IPS-20b (cell line): ENCODE measurements around the gene PTPN23.
A peak's percentile ranks its signal among the peaks of the same experiment; 100 is the strongest.
"Not testable (repeated sequence)": the region's sequence is repeated elsewhere in the genome, so short reads cannot be mapped to it uniquely, and the experiment has no call there.

Experiments
- H3K27ac ChIP-seq: one replicate; pipeline ENCODE4 v1.5.1; 2013; ENCODE audit warnings: low read length
- H3K27me3 ChIP-seq: 2 replicates; pipeline ENCODE4 v1.6.1; 2013; ENCODE audit warnings: mild to moderate bottlenecking, low read length, inconsistent platforms; ENCODE audit not compliant: insufficient read depth
- H3K36me3 ChIP-seq: 2 replicates; pipeline ENCODE4 v1.6.1; 2013; ENCODE audit warnings: low read depth, mild to moderate bottlenecking, inconsistent platforms, low read length, moderate library complexity; ENCODE audit not compliant: insufficient read depth
- H3K4me1 ChIP-seq: 2 replicates; pipeline ENCODE4 v1.6.1; 2013; ENCODE audit warnings: mild to moderate bottlenecking, control low read depth, inconsistent platforms, low read length, moderate library complexity; ENCODE audit not compliant: insufficient read depth
- H3K4me3 ChIP-seq: 2 replicates; pipeline ENCODE4 v1.5.1; 2013; ENCODE audit warnings: mild to moderate bottlenecking, low read length, inconsistent platforms
- H3K9ac ChIP-seq: 2 replicates; pipeline ENCODE4 v1.6.1; 2013; ENCODE audit warnings: low read depth, mild to moderate bottlenecking, inconsistent platforms, low read length, moderate library complexity
- H3K9me3 ChIP-seq: 2 replicates; pipeline ENCODE4 v1.6.1; 2013; ENCODE audit warnings: mild to moderate bottlenecking, low read depth, low read length, inconsistent platforms; ENCODE audit not compliant: insufficient read depth

Gene PTPN23

GRCh38 chr3:47348411-47349154, 32.2 kb upstream of the PTPN23 start:
- Histone ChIP-seq H3K27ac (no peak overlapping the region), H3K36me3 (peaks cover 28% of the 10 kb centered on the region), H3K27me3 (no peaks in the 10 kb centered on the region), H3K4me3 (no peak overlapping the region), H3K9me3 (no peaks in the 10 kb centered on the region), H3K9ac (no peak overlapping the region), H3K4me1 (no peaks in the 10 kb centered on the region)

- no peak overlapping the region for H3K9ac ChIP-seq
- H3K27me3 ChIP-seq, result no peaks in the 10 kb centered on the region
- no peaks in the 10 kb centered on the region for H3K4me1 ChIP-seq
- no peak overlapping the region for H3K4me3 ChIP-seq
- H3K9me3 ChIP-seq, result peaks cover 17% of the 10 kb centered on the region
- no peaks in the 10 kb centered on the region for H3K36me3 ChIP-seq
- H3K27ac ChIP-seq, result no peak overlapping the region
Observed at GRCh38 chr3:47355010-47355409, 25.8 kb upstream of the PTPN23 start.

GRCh38 chr3:47356201-47356600, 24.6 kb upstream of the PTPN23 start:
- Histone ChIP-seq H3K4me1 (no peaks in the 10 kb centered on the region), H3K4me3 (no peak overlapping the region), H3K9me3 (peaks cover 22% of the 10 kb centered on the region), H3K27ac (no peak overlapping the region), H3K27me3 (no peaks in the 10 kb centered on the region), H3K36me3 (no peaks in the 10 kb centered on the region), H3K9ac (no peak overlapping the region)

GRCh38 chr3:47359323-47359722, 21.5 kb upstream of the PTPN23 start:
- Histone ChIP-seq H3K4me3 (no peak overlapping the region), H3K9me3 (peaks cover 22% of the 10 kb centered on the region), H3K36me3 (no peaks in the 10 kb centered on the region)

GRCh38 chr3:47360110-47360517, 20.7 kb upstream of the PTPN23 start:
- not testable (repeated sequence) for H3K27me3 ChIP-seq, H3K9ac ChIP-seq, H3K27ac ChIP-seq, H3K4me1 ChIP-seq, H3K4me3 ChIP-seq, H3K36me3 ChIP-seq
- peaks cover 22% of the 10 kb centered on the region for H3K9me3 ChIP-seq

More at GRCh38 chr3:47359323-47359722, 21.5 kb upstream of the PTPN23 start:
- Histone ChIP-seq H3K4me1 (no peaks in the 10 kb centered on the region), H3K27me3 (no peaks in the 10 kb centered on the region), H3K9ac (no peak overlapping the region), H3K27ac (no peak overlapping the region)

GRCh38 chr3:47362701-47363100, 18.1 kb upstream of the PTPN23 start:
- Histone ChIP-seq H3K27ac (no peak overlapping the region), H3K4me3 (no peak overlapping the region), H3K27me3 (no peaks in the 10 kb centered on the region), H3K4me1 (no peaks in the 10 kb centered on the region), H3K9me3 (peaks cover 22% of the 10 kb centered on the region), H3K36me3 (no peaks in the 10 kb centered on the region), H3K9ac (no peak overlapping the region)

GRCh38 chr3:47365213-47366153, 15.3 kb upstream of the PTPN23 start:
- Histone ChIP-seq H3K4me1 (no peaks in the 10 kb centered on the region), H3K4me3 (no peak overlapping the region), H3K9me3 (peaks cover under 1% of the 10 kb centered on the region; the same call in 1 of the 2 replicates), H3K36me3 (no peaks in the 10 kb centered on the region), H3K27ac (no peak overlapping the region), H3K9ac (no peak overlapping the region), H3K27me3 (no peaks in the 10 kb centered on the region)

GRCh38 chr3:47366833-47367232, 14.0 kb upstream of the PTPN23 start:
- Histone ChIP-seq H3K36me3 (no peaks in the 10 kb centered on the region), H3K27ac (no peak overlapping the region), H3K27me3 (no peaks in the 10 kb centered on the region), H3K9ac (no peak overlapping the region), H3K9me3 (no peaks in the 10 kb centered on the region), H3K4me1 (no peaks in the 10 kb centered on the region; the same call in 1 of the 2 replicates), H3K4me3 (no peak overlapping the region)

- Histone ChIP-seq H3K4me3 (no peak overlapping the region), H3K4me1 (no peaks in the 10 kb centered on the region; the same call in 1 of the 2 replicates), H3K27me3 (no peaks in the 10 kb centered on the region), H3K9ac (no peak overlapping the region), H3K27ac (no peak overlapping the region), H3K9me3 (no peaks in the 10 kb centered on the region), H3K36me3 (no peaks in the 10 kb centered on the region)
Observed at GRCh38 chr3:47367631-47368030, 13.2 kb upstream of the PTPN23 start.

GRCh38 chr3:47370020-47370419, 10.8 kb upstream of the PTPN23 start:
- H3K4me3 ChIP-seq, H3K9ac ChIP-seq, H3K27me3 ChIP-seq, H3K27ac ChIP-seq, H3K36me3 ChIP-seq, H3K4me1 ChIP-seq, H3K9me3 ChIP-seq: not testable (repeated sequence)

- Histone ChIP-seq H3K27me3 (no peaks in the 10 kb centered on the region), H3K4me3 (no peak overlapping the region), H3K9ac (peak overlapping the region; percentile 63; the same call in 1 of the 2 replicates), H3K27ac (no peak overlapping the region), H3K36me3 (no peaks in the 10 kb centered on the region), H3K4me1 (no peaks in the 10 kb centered on the region; the same call in 1 of the 2 replicates), H3K9me3 (no peaks in the 10 kb centered on the region)
Observed at GRCh38 chr3:47370887-47371697, 9.7 kb upstream of the PTPN23 start.
